HepG2 (cell line): ENCODE data around the gene CAVIN1. TPM values are rescaled to one million over a fixed set of nuclear protein-coding genes. Genes with fewer than 3 reads are reported as not detected.

Experiments used
- ETS1 ChIP-seq: sonication (generic); formaldehyde crosslinking; IDR thresholded peaks from 2 replicates; pipeline ENCODE4 v1.4.0; 2020; ENCODE audit warnings: missing genetic modification reagents
- GRHL1 ChIP-seq: sonication (generic); formaldehyde crosslinking; conservative IDR thresholded peaks from 2 replicates; pipeline ENCODE4 v1.8.0; 2022; ENCODE audit warnings: missing genetic modification reagents
- HBP1 ChIP-seq: IDR thresholded peaks from 2 replicates; pipeline ENCODE4 v1.6.1; 2016; ENCODE audit warnings: low read depth, control low read depth
- HIVEP1 ChIP-seq: sonication (generic); formaldehyde crosslinking; IDR thresholded peaks from 2 replicates; pipeline ENCODE4 v1.4.0; 2020; ENCODE audit warnings: mild to moderate bottlenecking, missing genetic modification reagents
- HNRNPL ChIP-seq: fragments of 200-400 bp; formaldehyde crosslinking; IDR thresholded peaks from 2 replicates; pipeline ENCODE4 v1.6.1; 2017; ENCODE audit warnings: mild to moderate bottlenecking, low read depth, low read length
- KDM2A ChIP-seq: sonication (generic); formaldehyde crosslinking; IDR thresholded peaks from 2 replicates; pipeline ENCODE4 v1.4.0; 2020; ENCODE audit warnings: low read depth, missing genetic modification reagents, borderline replicate concordance
- KDM5B ChIP-seq: sonication (generic); formaldehyde crosslinking; IDR thresholded peaks from 2 replicates; pipeline ENCODE4 v1.4.0; 2020; ENCODE audit warnings: missing genetic modification reagents, mild to moderate bottlenecking, borderline replicate concordance
- MTA3 ChIP-seq: sonication (generic); formaldehyde crosslinking; IDR thresholded peaks from 2 replicates; pipeline ENCODE4 v1.4.0; 2020; ENCODE audit warnings: missing genetic modification reagents
- SNAPC4 ChIP-seq: sonication (generic); formaldehyde crosslinking; IDR thresholded peaks from 2 replicates; pipeline ENCODE4 v1.4.0; 2020; ENCODE audit warnings: mild to moderate bottlenecking, missing genetic modification reagents
- SRY ChIP-seq: sonication (generic); formaldehyde crosslinking; IDR thresholded peaks from 2 replicates; pipeline ENCODE4 v1.8.0; 2022; ENCODE audit warnings: mild to moderate bottlenecking, missing genetic modification reagents
- TARDBP ChIP-seq: sonication (generic); formaldehyde crosslinking; IDR thresholded peaks from 2 replicates; pipeline ENCODE4 v1.8.0; 2022; ENCODE audit warnings: mild to moderate bottlenecking, missing genetic modification reagents
- TEAD2 ChIP-seq: sonication (generic); formaldehyde crosslinking; IDR thresholded peaks from 2 replicates; pipeline ENCODE4 v1.9.0; 2021; ENCODE audit warnings: missing genetic modification reagents
- ZBTB20 ChIP-seq: sonication (generic); formaldehyde crosslinking; IDR thresholded peaks from 2 replicates; pipeline ENCODE4 v1.8.1; 2023; ENCODE audit warnings: missing genetic modification reagents, low read depth, mild to moderate bottlenecking, borderline replicate concordance
- ZKSCAN8 ChIP-seq: IDR thresholded peaks from 2 replicates; pipeline ENCODE4 v1.6.1; 2016; ENCODE audit warnings: borderline replicate concordance, missing genetic modification reagents, missing compliant biosample characterization
- ZNF17 ChIP-seq: sonication (generic); formaldehyde crosslinking; IDR thresholded peaks from 2 replicates; pipeline ENCODE4 v1.5.0; 2020; ENCODE audit warnings: mild to moderate bottlenecking, missing genetic modification reagents
- ZNF431 ChIP-seq: sonication (generic); formaldehyde crosslinking; IDR thresholded peaks from 2 replicates; pipeline ENCODE4 v1.9.0; 2022; ENCODE audit warnings: missing genetic modification reagents, low read depth, mild to moderate bottlenecking, borderline replicate concordance
- ZNF598 ChIP-seq: sonication (generic); formaldehyde crosslinking; IDR thresholded peaks from 2 replicates; pipeline ENCODE4 v1.5.1; 2020; ENCODE audit warnings: mild to moderate bottlenecking, missing genetic modification reagents, borderline replicate concordance
- ZNF616 ChIP-seq: sonication (generic); formaldehyde crosslinking; IDR thresholded peaks from 2 replicates; pipeline ENCODE4 v1.5.0; 2020; ENCODE audit warnings: low read depth, mild to moderate bottlenecking, missing genetic modification reagents
- ZNF775 ChIP-seq: sonication (generic); formaldehyde crosslinking; IDR thresholded peaks from 2 replicates; pipeline ENCODE4 v1.4.0; 2020; ENCODE audit warnings: missing genetic modification reagents, mild to moderate bottlenecking, moderate library complexity, borderline replicate concordance
- ZSCAN31 ChIP-seq: sonication (generic); formaldehyde crosslinking; IDR thresholded peaks from 2 replicates; pipeline ENCODE4 v1.5.0; 2020; ENCODE audit warnings: low read depth, mild to moderate bottlenecking, missing genetic modification reagents
- polyA plus RNA-seq, 8 experiments: library from polyadenylated mRNA; depleted of rRNA in 3 of 8; stranded (reverse) in 7 of 8; unstranded in 1 of 8; fragments of >200 nt; fragmentation: Illumina TruSeq in 4 of 8; extraction: Trizol in 4 of 8; gene quantifications; 2 replicates each; pipeline versions ENCODE4 v1.2.1 to v1.2.3, GENCODE V29; 2011 to 2016; ENCODE audit warnings: low read depth in 4 of 8, missing spikeins in 1 of 8, mixed read lengths in 1 of 8; ENCODE audit not compliant: insufficient read depth in 1 of 8
- total RNA-seq, 5 experiments: library from RNA; depleted of rRNA; stranded (reverse); fragments of >200 nt; fragmentation: Illumina TruSeq; extraction: Trizol; gene quantifications; 2 replicates each; pipeline ENCODE4 v1.2.3, GENCODE V29; 2016; ENCODE audit warnings: low read depth in 1 of 5

Gene CAVIN1
- total and polyA plus RNA-seq, 2 of the 13 experiments (the other 11 are each of a cell fraction or from before 2014, with no cell fraction given) = 15.9 to 25.5 TPM

GRCh38 chr17:42428141-42428944 is 5.3 kb upstream of the CAVIN1 start (continued):
- no peak; the same call in 1 of the 2 replicates for TF ChIP-seq KDM2A
- TF ChIP-seq SNAPC4 (CRISPR knock-in tag) = no peak
- peak; percentile 68; the same call in 1 of the 2 replicates for TF ChIP-seq ZKSCAN8 (CRISPR knock-in tag)
- no peak for TF ChIP-seq GRHL1 (CRISPR knock-in tag)
- no peak for TF ChIP-seq ZNF17
- no peak for TF ChIP-seq MTA3 (CRISPR knock-in tag)
- no peak for TF ChIP-seq ZBTB20 (CRISPR knock-in tag)
- TF ChIP-seq TEAD2 = no peak
- TF ChIP-seq HIVEP1 (CRISPR knock-in tag) = no peak
- no peak for TF ChIP-seq ZNF616
- TF ChIP-seq TARDBP (CRISPR knock-in tag) = no peak
- no peak for TF ChIP-seq HBP1 (CRISPR knock-in tag)
- no peak for TF ChIP-seq ZNF431 (CRISPR knock-in tag)
- no peak for TF ChIP-seq ZSCAN31 (CRISPR knock-in tag)
- TF ChIP-seq HNRNPL = no peak
- TF ChIP-seq ZNF598 = no peak
- TF ChIP-seq KDM5B (CRISPR knock-in tag) = no peak
- TF ChIP-seq ETS1 = no peak
- TF ChIP-seq SRY = no peak
- no peak for TF ChIP-seq ZNF775 (CRISPR knock-in tag)
